HEK293 (cell line): ENCODE data around the gene PGAM5.

Experiments used
- HOXC10 ChIP-seq: sonication (generic); formaldehyde crosslinking; IDR thresholded peaks from 2 replicates; pipeline ENCODE4 v1.8.1; 2023; ENCODE audit warnings: mild to moderate bottlenecking, missing genetic modification reagents
- PRDM10 ChIP-seq: fragments of 450-650 bp; formaldehyde crosslinking; IDR thresholded peaks from 2 replicates; pipeline ENCODE4 v1.5.1; 2016; ENCODE audit warnings: missing biosample characterization, missing genetic modification characterization
- TRIM28 ChIP-seq: IDR thresholded peaks from 2 replicates; pipeline ENCODE4 v1.6.1; 2011; ENCODE audit warnings: low read length, control low read depth, borderline replicate concordance
- ZEB2 ChIP-seq: fragments of 450-650 bp; formaldehyde crosslinking; IDR thresholded peaks from 2 replicates; pipeline ENCODE4 v1.5.1; 2016; ENCODE audit warnings: missing biosample characterization, missing genetic modification characterization
- ZFP41 ChIP-seq: fragments of 450-650 bp; formaldehyde crosslinking; IDR thresholded peaks from 2 replicates; pipeline ENCODE4 v1.5.1; 2016; ENCODE audit warnings: missing biosample characterization, missing genetic modification characterization, borderline replicate concordance
- ZNF223 ChIP-seq: fragments of 450-650 bp; formaldehyde crosslinking; IDR thresholded peaks from 2 replicates; pipeline ENCODE4 v1.5.1; 2016; ENCODE audit warnings: missing biosample characterization, missing genetic modification characterization
- ZNF629 ChIP-seq: fragments of 450-650 bp; formaldehyde crosslinking; IDR thresholded peaks from 2 replicates; pipeline ENCODE4 v1.5.1; 2017; ENCODE audit warnings: missing biosample characterization, missing genetic modification characterization
- ZNF785 ChIP-seq: fragments of 450-650 bp; formaldehyde crosslinking; IDR thresholded peaks from 2 replicates; pipeline ENCODE4 v1.5.1; 2016; ENCODE audit warnings: missing biosample characterization, missing genetic modification characterization
- ZNF837 ChIP-seq: fragments of 450-650 bp; formaldehyde crosslinking; IDR thresholded peaks from 2 replicates; pipeline ENCODE4 v1.5.1; 2016; ENCODE audit warnings: missing biosample characterization, missing genetic modification characterization
- TF ChIP-seq, protein P1 (sequence below): fragments of 450-650 bp; formaldehyde crosslinking; IDR thresholded peaks from 2 replicates; pipeline ENCODE4 v1.5.1; 2016; ENCODE audit warnings: missing biosample characterization, missing genetic modification characterization
- TF ChIP-seq, protein P2 (sequence below): fragments of 450-650 bp; formaldehyde crosslinking; IDR thresholded peaks from 2 replicates; pipeline ENCODE4 v1.5.1; 2016; ENCODE audit warnings: missing biosample characterization, missing genetic modification characterization

GRCh38 chr12:132662901-132663755 is 47.5 kb upstream of the PGAM5 start:
- TF ChIP-seq PRDM10 (tag by site-specific recombination) (no peak), ZFP41 (tag by site-specific recombination) (no peak), ZNF223 (tag by site-specific recombination) (no peak), ZNF785 (tag by site-specific recombination) (no peak), ZNF837 (tag by site-specific recombination) (no peak), ZEB2 (tag by site-specific recombination) (no peak), TRIM28 (no peak), HOXC10 (CRISPR knock-in tag) (no peak), ZNF629 (tag by site-specific recombination) (no peak)
- TF ChIP-seq, protein P1, sequence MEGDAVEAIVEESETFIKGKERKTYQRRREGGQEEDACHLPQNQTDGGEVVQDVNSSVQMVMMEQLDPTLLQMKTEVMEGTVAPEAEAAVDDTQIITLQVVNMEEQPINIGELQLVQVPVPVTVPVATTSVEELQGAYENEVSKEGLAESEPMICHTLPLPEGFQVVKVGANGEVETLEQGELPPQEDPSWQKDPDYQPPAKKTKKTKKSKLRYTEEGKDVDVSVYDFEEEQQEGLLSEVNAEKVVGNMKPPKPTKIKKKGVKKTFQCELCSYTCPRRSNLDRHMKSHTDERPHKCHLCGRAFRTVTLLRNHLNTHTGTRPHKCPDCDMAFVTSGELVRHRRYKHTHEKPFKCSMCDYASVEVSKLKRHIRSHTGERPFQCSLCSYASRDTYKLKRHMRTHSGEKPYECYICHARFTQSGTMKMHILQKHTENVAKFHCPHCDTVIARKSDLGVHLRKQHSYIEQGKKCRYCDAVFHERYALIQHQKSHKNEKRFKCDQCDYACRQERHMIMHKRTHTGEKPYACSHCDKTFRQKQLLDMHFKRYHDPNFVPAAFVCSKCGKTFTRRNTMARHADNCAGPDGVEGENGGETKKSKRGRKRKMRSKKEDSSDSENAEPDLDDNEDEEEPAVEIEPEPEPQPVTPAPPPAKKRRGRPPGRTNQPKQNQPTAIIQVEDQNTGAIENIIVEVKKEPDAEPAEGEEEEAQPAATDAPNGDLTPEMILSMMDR (tag by site-specific recombination): no peak
- TF ChIP-seq, protein P2, sequence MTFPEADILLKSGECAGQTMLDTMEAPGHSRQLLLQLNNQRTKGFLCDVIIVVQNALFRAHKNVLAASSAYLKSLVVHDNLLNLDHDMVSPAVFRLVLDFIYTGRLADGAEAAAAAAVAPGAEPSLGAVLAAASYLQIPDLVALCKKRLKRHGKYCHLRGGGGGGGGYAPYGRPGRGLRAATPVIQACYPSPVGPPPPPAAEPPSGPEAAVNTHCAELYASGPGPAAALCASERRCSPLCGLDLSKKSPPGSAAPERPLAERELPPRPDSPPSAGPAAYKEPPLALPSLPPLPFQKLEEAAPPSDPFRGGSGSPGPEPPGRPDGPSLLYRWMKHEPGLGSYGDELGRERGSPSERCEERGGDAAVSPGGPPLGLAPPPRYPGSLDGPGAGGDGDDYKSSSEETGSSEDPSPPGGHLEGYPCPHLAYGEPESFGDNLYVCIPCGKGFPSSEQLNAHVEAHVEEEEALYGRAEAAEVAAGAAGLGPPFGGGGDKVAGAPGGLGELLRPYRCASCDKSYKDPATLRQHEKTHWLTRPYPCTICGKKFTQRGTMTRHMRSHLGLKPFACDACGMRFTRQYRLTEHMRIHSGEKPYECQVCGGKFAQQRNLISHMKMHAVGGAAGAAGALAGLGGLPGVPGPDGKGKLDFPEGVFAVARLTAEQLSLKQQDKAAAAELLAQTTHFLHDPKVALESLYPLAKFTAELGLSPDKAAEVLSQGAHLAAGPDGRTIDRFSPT (tag by site-specific recombination): no peak
